ENCODE measurements around the gene AKT2. TPM values are rescaled to one million over a fixed set of nuclear protein-coding genes. Genes with fewer than 3 reads are reported as not detected.

Gene AKT2
- total RNA-seq, 1 donor from 2014 or later: 136 TPM

- intact Hi-C loops (cut with micrococcal nuclease): no loop called here
These were observed 17.3 kb upstream of the AKT2 start for GRCh38 chr19:40302224-40303011.

GRCh38 chr19:40300668-40301067 is 15.5 kb upstream of the AKT2 start:
- intact Hi-C loops (cut with micrococcal nuclease): no loop called here

- intact Hi-C loops (cut with micrococcal nuclease): no loop called here
These were observed 12.9 kb upstream of the AKT2 start for GRCh38 chr19:40298026-40298425.

- intact Hi-C loops (cut with micrococcal nuclease): no loop called here
These were observed 9.4 kb upstream of the AKT2 start for GRCh38 chr19:40294560-40294959.

GRCh38 chr19:40286971-40287421 is 1.9 kb upstream of the AKT2 start:
- intact Hi-C loops (cut with micrococcal nuclease): loop anchor here (5.0 to 10.0 kb wide), 2 partner anchors 145 to 942 kb away; partner anchors contain the start of gene SAMD4B

GRCh38 chr19:40286235-40286970 is 1.3 kb upstream of the AKT2 start:
- intact Hi-C loops (cut with micrococcal nuclease): loop anchor here (5.0 to 10.0 kb wide), 2 partner anchors 144 to 942 kb away; partner anchors contain the start of gene SAMD4B

GRCh38 chr19:40285353-40286234 is 449 bp upstream of the AKT2 start:
- intact Hi-C loops (cut with micrococcal nuclease): loop anchor here (1.0 to 10.0 kb wide), 16 partner anchors 63 to 941 kb away; partner anchors contain the start of genes ACTMAP, BLVRB, C19orf47 and DYRK1B

GRCh38 chr19:40284251-40284500 is 969 bp downstream of the AKT2 start:
- intact Hi-C loops (cut with micrococcal nuclease): loop anchor here (2.0 to 10.0 kb wide), 2 partner anchors 61 to 939 kb away; partner anchors contain the start of gene SAMD4B

GRCh38 chr19:40283414-40284250 is 1.5 kb downstream of the AKT2 start:
- intact Hi-C loops (cut with micrococcal nuclease): loop anchor here (2.0 to 10.0 kb wide), 2 partner anchors 61 to 939 kb away; partner anchors contain the start of gene SAMD4B

GRCh38 chr19:40282920-40283319 is 2.2 kb downstream of the AKT2 start:
- intact Hi-C loops (cut with micrococcal nuclease): loop anchor here (10.0 kb wide), 1 partner anchor 938 kb away; the partner anchor contains the start of gene SAMD4B

- intact Hi-C loops (cut with micrococcal nuclease): loop anchor here (10.0 kb wide), 1 partner anchor 937 kb away; the partner anchor contains the start of gene SAMD4B
These were observed 3.0 kb downstream of the AKT2 start for GRCh38 chr19:40282209-40282580.

- intact Hi-C loops (cut with micrococcal nuclease): loop anchor here (10.0 kb wide), 1 partner anchor 937 kb away; the partner anchor contains the start of gene SAMD4B
These were observed 3.5 kb downstream of the AKT2 start for GRCh38 chr19:40281381-40282208.

- intact Hi-C loops (cut with micrococcal nuclease): loop anchor here (10.0 kb wide), 1 partner anchor 936 kb away; the partner anchor contains the start of gene SAMD4B
These were observed 4.4 kb downstream of the AKT2 start for GRCh38 chr19:40280608-40281221.

GRCh38 chr19:40279761-40280607 is 5.2 kb downstream of the AKT2 start:
- intact Hi-C loops (cut with micrococcal nuclease): loop anchor here (10.0 kb wide), 1 partner anchor 935 kb away; the partner anchor contains the start of gene SAMD4B

- intact Hi-C loops (cut with micrococcal nuclease): no loop called here
These were observed 6.0 kb downstream of the AKT2 start for GRCh38 chr19:40279120-40279551.

- intact Hi-C loops (cut with micrococcal nuclease): no loop called here
These were observed 6.6 kb downstream of the AKT2 start for GRCh38 chr19:40278361-40279035.

Data from T-helper 1 cell treated with Interleukin-12 subunit alpha and Interleukin-12 subunit beta and Interleukin-4 antibody, amounts not matched to agents 30 ng/mL and 1 ng/mL, for 36 hours (primary cell).